GM19238 (cell line): ENCODE data around the gene LRRC71.

ENCODE experiments used
- DNase-seq: peaks from one replicate; pipeline ENCODE4 v3.0.0; 2011; ENCODE audit warnings: low spot score; ENCODE audit not compliant: insufficient read length

Gene LRRC71

DNA sequence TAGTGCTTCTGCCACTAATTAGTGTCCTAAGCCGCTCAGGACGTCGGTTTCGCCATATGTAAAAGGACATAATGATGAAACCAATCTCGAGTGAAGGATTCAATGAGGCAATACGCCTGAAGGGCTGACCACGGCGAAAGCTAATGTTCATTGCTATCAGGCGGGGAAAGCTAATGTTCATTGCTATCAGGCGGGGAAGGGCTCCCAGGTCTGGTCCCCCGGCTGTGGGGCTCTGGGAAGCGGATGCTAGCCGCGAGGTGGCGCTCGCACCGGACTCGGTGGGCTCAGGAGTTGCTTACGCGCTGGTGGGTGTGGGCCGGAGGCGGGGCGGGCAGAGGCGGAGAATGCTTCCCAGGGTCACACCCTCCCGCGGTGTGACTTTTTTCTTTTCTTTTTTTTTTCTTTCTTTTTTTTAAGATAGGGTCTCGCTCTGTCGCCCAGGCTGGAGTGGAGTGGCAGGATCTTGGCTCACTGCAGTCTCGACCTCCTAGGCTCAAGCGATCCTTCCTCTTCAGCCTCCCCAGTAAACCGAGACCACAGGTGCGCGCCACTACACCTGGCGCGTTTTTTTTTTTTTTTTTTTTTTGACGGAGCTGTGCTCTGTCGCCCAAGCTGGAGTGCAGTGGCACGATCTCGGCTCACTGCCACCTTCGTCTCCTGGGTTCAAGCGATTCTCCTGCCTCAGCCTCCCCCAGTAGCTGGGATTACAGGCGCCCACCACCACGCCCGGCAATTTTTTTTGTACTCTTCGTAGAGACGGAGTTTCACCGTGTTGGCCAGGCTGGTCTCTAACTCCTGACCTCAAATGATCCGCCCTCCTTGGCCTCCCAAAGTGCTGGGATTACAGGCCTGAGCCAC lies 28.0 kb upstream of the LRRC71 start:
- DNase-seq, result peak; percentile 78

GRCh38 chr1:156893048-156893953 lies 27.1 kb upstream of the LRRC71 start, which contains the start of gene PEAR1:
TSS of gene PEAR1 (plus strand) at chr1:156893718. CDS start at chr1:156903927, 10,209 bp downstream.
- no peak for DNase-seq

GRCh38 chr1:156894001-156894400 lies 26.4 kb upstream of the LRRC71 start:
- DNase-seq, result no peak

DNA sequence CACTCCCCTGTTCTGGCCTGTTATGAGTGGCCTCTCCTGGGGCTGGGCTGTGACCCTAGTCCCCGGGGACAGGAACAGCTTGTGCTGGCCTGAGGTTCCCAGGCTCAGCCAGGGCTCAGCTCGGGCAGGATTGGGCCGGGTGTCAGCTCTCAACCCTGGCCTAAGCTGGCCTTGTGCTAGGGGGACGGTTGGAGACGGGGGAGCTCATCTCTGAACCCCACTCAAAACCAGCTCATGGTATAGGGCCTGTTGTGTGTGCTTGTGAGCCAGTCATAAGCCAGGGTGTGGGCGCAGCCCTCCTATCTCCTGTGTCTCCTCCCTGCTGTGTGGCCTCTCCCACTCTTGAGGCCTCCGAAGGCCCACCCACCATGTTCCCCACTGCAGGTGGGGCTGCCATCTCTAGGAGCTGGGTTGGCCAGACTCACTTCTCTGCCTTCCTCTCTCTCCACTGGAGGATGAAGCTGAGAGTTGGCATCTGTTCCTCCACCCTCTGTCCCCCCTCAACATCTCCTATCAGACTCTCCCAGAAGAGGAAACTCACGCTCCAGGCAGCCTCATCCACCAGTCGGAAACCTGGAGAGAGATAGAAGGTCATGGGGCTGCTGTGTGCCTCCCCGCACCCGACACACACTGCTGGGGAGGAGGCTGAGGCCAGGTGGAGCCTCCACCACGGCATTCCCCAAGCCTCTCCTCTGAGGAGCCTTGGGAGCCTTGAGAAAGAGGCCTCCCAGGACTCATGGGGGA lies 25.5 kb upstream of the LRRC71 start:
- DNase-seq, result no peak

DNA sequence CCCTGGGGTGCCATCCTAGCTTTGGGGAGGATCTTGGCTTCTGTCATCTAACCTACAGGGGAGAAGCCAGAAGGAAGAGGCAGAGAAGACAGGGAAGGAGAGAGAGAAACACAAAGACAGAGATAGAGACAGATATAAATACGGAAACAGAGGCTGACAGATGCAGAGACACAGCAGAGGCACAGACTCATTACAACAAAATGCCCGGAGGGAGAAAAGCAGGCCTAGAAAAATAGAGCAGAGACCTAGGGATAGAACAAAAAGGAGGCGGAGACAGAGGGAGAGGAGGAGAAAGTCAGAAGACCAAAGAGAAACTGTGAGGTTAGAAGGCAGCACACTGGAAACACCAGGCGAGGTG lies 25.0 kb upstream of the LRRC71 start:
- DNase-seq, result no peak

GRCh38 chr1:156895927-156896326 lies 24.5 kb upstream of the LRRC71 start:
- DNase-seq, result no peak

DNA sequence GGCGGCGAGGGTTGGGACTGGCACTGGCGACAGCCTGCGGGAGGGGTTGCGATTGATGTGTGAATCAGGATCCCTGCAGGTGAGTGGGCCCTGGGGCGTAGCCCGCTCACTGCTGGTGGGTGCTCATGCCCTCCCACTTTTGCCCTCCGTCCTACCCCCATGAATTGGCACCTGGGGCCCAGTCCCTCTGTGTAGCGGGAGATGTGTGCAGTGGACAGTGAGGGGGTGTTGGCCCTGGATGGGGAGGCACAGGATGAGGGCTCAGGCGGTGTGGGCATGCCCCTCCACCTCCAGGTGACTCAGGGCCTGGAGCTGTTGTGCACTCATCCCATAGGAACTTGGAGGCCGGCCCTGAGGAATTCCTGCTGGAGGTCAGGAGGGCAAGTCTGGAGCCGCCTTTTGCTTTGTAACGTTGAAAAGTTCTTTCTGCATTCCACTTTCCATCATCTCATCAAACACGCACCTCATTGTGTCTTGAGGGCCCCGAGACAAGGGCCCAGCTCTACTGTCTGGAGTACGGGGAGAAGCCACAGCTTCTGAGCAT lies 23.9 kb upstream of the LRRC71 start:
- no peak for DNase-seq

GRCh38 chr1:156897078-156897825 lies 23.2 kb upstream of the LRRC71 start:
- DNase-seq, result no peak

GRCh38 chr1:156898161-156898566 lies 22.3 kb upstream of the LRRC71 start:
- DNase-seq, result no peak

DNA sequence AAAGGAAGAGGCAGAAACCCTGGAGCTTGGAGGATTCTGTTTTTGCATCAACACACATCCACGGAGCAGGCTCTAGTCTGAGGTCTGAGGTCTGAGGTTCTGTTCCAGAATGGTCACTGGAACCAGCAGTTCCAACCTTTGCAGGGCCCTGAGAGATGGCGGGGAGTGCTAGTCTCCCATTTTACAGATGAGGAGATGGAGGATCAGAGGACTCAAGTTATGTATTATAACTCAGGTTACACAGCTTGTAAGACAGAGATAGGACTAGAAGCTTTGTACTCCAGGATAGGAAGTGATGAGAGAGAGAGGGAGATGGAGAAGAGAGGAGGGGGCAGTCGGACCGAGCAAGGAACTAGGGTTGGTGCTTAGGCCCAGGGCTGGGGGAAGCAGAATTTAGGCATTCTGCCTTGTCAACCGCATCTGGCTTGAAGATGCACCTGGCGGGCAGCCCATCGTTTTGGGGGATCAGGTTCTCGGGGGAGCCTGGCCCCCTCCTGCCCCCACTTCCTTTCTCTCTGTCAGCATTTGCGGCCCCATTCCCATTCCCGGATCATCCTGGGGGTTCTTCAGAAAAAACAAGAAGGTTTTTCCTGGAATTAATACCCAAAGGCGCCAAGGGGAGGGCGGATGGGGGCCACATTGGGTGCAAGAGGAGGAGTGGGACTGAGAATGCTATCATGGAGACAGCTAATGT lies 21.3 kb upstream of the LRRC71 start:
- DNase-seq, result no peak

DNA sequence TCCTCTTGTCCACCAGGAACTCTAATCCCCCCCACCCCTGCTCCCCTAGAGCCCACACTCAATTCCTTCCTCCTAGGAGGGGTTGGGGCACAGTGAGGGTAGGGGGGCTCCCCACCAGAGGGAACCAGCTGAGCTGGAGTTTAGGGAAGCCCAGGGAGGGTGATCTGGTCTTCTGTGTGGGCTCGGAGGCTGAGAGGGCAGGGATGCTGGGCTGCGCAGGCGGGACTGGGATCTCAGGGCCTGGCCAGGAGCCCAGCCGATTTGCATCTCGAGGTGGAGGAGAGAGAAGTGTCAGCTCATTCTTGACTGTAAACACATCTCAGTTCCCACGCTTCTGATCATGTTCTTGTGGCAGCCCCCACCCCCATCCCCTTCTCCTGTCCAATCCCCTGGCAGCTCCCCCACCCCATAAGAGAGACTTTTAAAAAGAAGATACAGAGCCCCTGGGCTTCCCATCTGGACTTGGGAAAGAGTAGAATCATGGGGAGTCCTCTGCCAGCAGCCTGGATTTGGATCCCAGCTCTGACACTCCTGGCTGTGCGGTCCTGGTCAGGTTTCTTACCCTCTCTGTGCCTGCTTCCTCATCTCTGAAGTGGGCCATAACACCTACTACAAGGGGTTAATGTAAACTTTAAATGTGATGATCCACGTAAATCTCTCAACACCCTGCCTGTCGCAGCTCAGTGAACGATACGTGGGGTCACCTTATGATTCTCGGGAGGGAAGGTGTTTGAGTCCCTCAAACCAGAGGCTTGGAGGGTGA lies 20.3 kb upstream of the LRRC71 start:
- no peak for DNase-seq

GRCh38 chr1:156900896-156901589 lies 19.4 kb upstream of the LRRC71 start:
- no peak for DNase-seq

DNA sequence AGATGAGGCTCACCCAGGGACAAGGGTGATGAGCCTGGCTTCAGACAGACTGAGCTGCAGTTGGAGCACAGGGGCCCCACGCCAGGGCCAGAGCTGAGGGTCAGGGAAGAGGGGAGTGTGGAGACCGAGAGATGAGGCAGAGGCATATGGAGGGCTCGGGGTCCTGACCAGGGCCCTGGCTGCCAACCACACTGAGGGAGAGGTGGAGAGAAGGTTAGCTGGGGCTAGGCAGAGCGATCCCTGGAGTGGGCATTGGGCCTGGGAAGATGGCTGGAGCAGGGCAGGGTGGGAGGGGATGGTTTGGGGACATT lies 18.9 kb upstream of the LRRC71 start:
- no peak for DNase-seq

GRCh38 chr1:156901966-156902915 lies 18.2 kb upstream of the LRRC71 start:
- DNase-seq, result no peak

- DNase-seq, result no peak
Measured at GRCh38 chr1:156903328-156904091, 16.9 kb upstream of the LRRC71 start.

GRCh38 chr1:156904187-156904959 lies 16.1 kb upstream of the LRRC71 start:
- DNase-seq, result no peak
